GM12872 (cell line): ENCODE results near the gene CXCL8.

Experiments
- CTCF ChIP-seq: IDR thresholded peaks from 3 replicates; pipeline ENCODE4 v1.5.1; 2011; ENCODE audit warnings: low read depth, mild to moderate bottlenecking, low read length, moderate library complexity; ENCODE audit not compliant: insufficient read depth

The CXCL8 gene

GRCh38 chr4:73744203-73744602, 3.8 kb downstream of the CXCL8 start:
- no peak for TF ChIP-seq CTCF

GRCh38 chr4:73750730-73751129, 10.4 kb downstream of the CXCL8 start:
- no peak for TF ChIP-seq CTCF

GRCh38 chr4:73751166-73751565, 10.8 kb downstream of the CXCL8 start:
- no peak for TF ChIP-seq CTCF

GRCh38 chr4:73751830-73752229, 11.5 kb downstream of the CXCL8 start:
- no peak for TF ChIP-seq CTCF

- TF ChIP-seq CTCF, result no peak
These were observed 12.1 kb downstream of the CXCL8 start for GRCh38 chr4:73752424-73752823.

- no peak for TF ChIP-seq CTCF
These were observed 12.8 kb downstream of the CXCL8 start for GRCh38 chr4:73753215-73753614.

- TF ChIP-seq CTCF, result no peak
These were observed 14.6 kb downstream of the CXCL8 start for GRCh38 chr4:73754934-73755333.

- no peak for TF ChIP-seq CTCF
These were observed 19.0 kb downstream of the CXCL8 start for GRCh38 chr4:73759357-73759756.
